HCT116 (cell line): ENCODE measurements around the gene ZNF248. TPM values are rescaled to one million over a fixed set of nuclear protein-coding genes. Genes with fewer than 3 reads are reported as not detected.

ENCODE experiments used
- ATAC-seq: fragments of 200-7000 bp; cut with Tn5 transposase; 2 replicates; pipeline ENCODE4 v1.9.1; 2020; ENCODE audit warnings: mild to moderate bottlenecking, moderate library complexity
- BruUV-seq: library from RNA; stranded (reverse); fragments of 400-500 nt; replicated peaks from 2 replicates; lab custom pipeline; 2021; lab: Mats Ljungman, UMichigan
- CTCF ChIA-PET: fragments of 300-600 bp; sonication (Branson Sonifier 250); formaldehyde crosslinking; loops from one replicate; lab custom pipeline; 2021; ENCODE audit warnings: antibody characterized with exemption; lab: Charles Lee
- POLR2A ChIA-PET: fragments of 300-600, 350-600 bp; sonication (Branson Sonifier 250); formaldehyde crosslinking; loops from one replicate; lab custom pipeline; 2021; ENCODE audit warnings: antibody characterized with exemption; lab: Charles Lee
- RAD21 ChIA-PET, 2 experiments: fragments of 300-600 bp; sonication (Branson Sonifier 250); formaldehyde crosslinking; loops; one replicate each; lab custom pipeline; 2023; ENCODE audit warnings: low total read pairs in 2 of 2; ENCODE audit not compliant: uncharacterized antibody in 2 of 2, unreplicated experiment in 2 of 2, low non-redundant PET in 1 of 2; lab: Charles Lee
- DNase-seq: peaks from one replicate; pipeline ENCODE4 v3.0.0-alpha.2; 2010; ENCODE audit warnings: low read depth, low spot score
- H2AFZ ChIP-seq: fragments of 200-600 bp; shearing (Covaris generic), sonication (generic); 2 replicates; pipeline ENCODE4 v1.6.1; 2017; ENCODE audit warnings: low read depth, mixed run types, mixed read lengths, antibody characterized with exemption, low read length; ENCODE audit not compliant: poor library complexity, severe bottlenecking
- H3K27ac ChIP-seq: 2 replicates; pipeline ENCODE4 v1.5.1; 2012; ENCODE audit warnings: low read depth, low read length
- H3K27me3 ChIP-seq: fragments of 200-600 bp; sonication (generic); 2 replicates; pipeline ENCODE4 v1.6.1; 2016; ENCODE audit warnings: mixed run types, low read length, mixed read lengths; ENCODE audit not compliant: insufficient read depth
- H3K36me3 ChIP-seq, 2 experiments: fragments of 200-500 bp in 1 of 2; fragments of 200-600 bp in 1 of 2; sonication (Bioruptor generic) in 1 of 2; sonication (generic) in 1 of 2; 2 replicates each; pipeline versions ENCODE4 v1.5.1 to v1.6.1; 2014 to 2016; ENCODE audit warnings: low read length in 2 of 2, inconsistent platforms in 1 of 2, mixed read lengths in 1 of 2, mixed run types in 1 of 2; ENCODE audit not compliant: insufficient read depth in 2 of 2, control insufficient read depth in 1 of 2
- H3K4me1 ChIP-seq, 2 experiments: fragments of 200-600 bp in 1 of 2; sonication (generic) in 1 of 2; 2 replicates each; pipeline versions ENCODE4 v1.5.1 to v1.6.1; 2012 to 2017; ENCODE audit warnings: low read length in 2 of 2, inconsistent platforms in 1 of 2, mild to moderate bottlenecking in 1 of 2, mixed read lengths in 1 of 2, mixed run types in 1 of 2, moderate library complexity in 1 of 2; ENCODE audit not compliant: insufficient read depth in 2 of 2, control insufficient read depth in 1 of 2
- H3K4me2 ChIP-seq: fragments of 200-600 bp; sonication (generic); 2 replicates; pipeline ENCODE4 v1.6.1; 2017; ENCODE audit warnings: mixed run types, low read length, mixed read lengths
- H3K4me3 ChIP-seq, 2 experiments: fragments of 200-600 bp in 1 of 2; sonication (generic) in 1 of 2; replicated peaks in 1 of 2; 2 replicates each; pipeline ENCODE4 v1.5.1; 2011 to 2016; ENCODE audit warnings: low read length in 2 of 2, control low read depth in 1 of 2, low read depth in 1 of 2, mild to moderate bottlenecking in 1 of 2, mixed read lengths in 1 of 2, mixed run types in 1 of 2
- H3K79me2 ChIP-seq: fragments of 200-600 bp; sonication (generic); 2 replicates; pipeline ENCODE4 v1.6.1; 2017; ENCODE audit warnings: mild to moderate bottlenecking, mixed run types, low read length, moderate library complexity, mixed read lengths; ENCODE audit not compliant: insufficient read depth
- H3K9ac ChIP-seq: fragments of 200-600 bp; sonication (generic); 2 replicates; pipeline ENCODE4 v1.6.1; 2016; ENCODE audit warnings: low read length, mixed read lengths
- H3K9me2 ChIP-seq: fragments of 200-600 bp; sonication (generic), shearing (Covaris generic); 2 replicates; pipeline ENCODE4 v1.6.1; 2017; ENCODE audit warnings: mixed run types, mild to moderate bottlenecking, moderate library complexity; ENCODE audit not compliant: insufficient read depth
- H3K9me3 ChIP-seq, 2 experiments: fragments of 200-500 bp in 1 of 2; fragments of 200-600 bp in 1 of 2; sonication (Bioruptor generic) in 1 of 2; sonication (generic) in 1 of 2; 2 replicates each; pipeline ENCODE4 v1.6.1; 2014 to 2017; ENCODE audit warnings: low read length in 2 of 2, mixed read lengths in 2 of 2, inconsistent platforms in 1 of 2, low read depth in 1 of 2, mild to moderate bottlenecking in 1 of 2, mixed run types in 1 of 2, moderate library complexity in 1 of 2; ENCODE audit not compliant: control insufficient read depth in 1 of 2, insufficient read depth in 1 of 2
- H4K20me1 ChIP-seq: fragments of 200-600 bp; sonication (generic), shearing (Covaris generic); 2 replicates; pipeline ENCODE4 v1.6.1; 2017; ENCODE audit warnings: mixed run types, mild to moderate bottlenecking, moderate library complexity; ENCODE audit not compliant: insufficient read depth
- CBX3 ChIP-seq: IDR thresholded peaks from 2 replicates; pipeline ENCODE4 v1.6.1; 2012; ENCODE audit warnings: low read depth
- CEBPB ChIP-seq: IDR thresholded peaks from 2 replicates; pipeline ENCODE4 v1.6.1; 2012; ENCODE audit warnings: low read depth
- JUND ChIP-seq: IDR thresholded peaks from 2 replicates; pipeline ENCODE4 v1.6.1; 2012
- POLR2AphosphoS5 ChIP-seq: IDR thresholded peaks from 2 replicates; pipeline ENCODE4 v1.6.1; 2011; ENCODE audit warnings: mild to moderate bottlenecking, low read depth, low read length, moderate library complexity
- RAD21 ChIP-seq: IDR thresholded peaks from 2 replicates; pipeline ENCODE4 v1.6.1; 2012; ENCODE audit warnings: low read depth, mild to moderate bottlenecking
- SIN3A ChIP-seq: IDR thresholded peaks from 2 replicates; pipeline ENCODE4 v1.6.1; 2012; ENCODE audit warnings: low read depth
- SP1 ChIP-seq: IDR thresholded peaks from 2 replicates; pipeline ENCODE4 v1.6.1; 2012; ENCODE audit warnings: low read depth
- SRF ChIP-seq: IDR thresholded peaks from 2 replicates; pipeline ENCODE4 v1.6.1; 2012; ENCODE audit warnings: low read depth
- ZFX ChIP-seq: fragments of 450-650 bp; IDR thresholded peaks from 2 replicates; pipeline ENCODE4 v1.6.1; 2017
- ZNF274 ChIP-seq: fragments of 200-500 bp; sonication (Bioruptor generic); IDR thresholded peaks from 2 replicates; pipeline ENCODE4 v1.6.1; 2014; ENCODE audit warnings: mild to moderate bottlenecking, low read depth, low read length, inconsistent platforms
- intact Hi-C: fragments of 100-400 bp; cut with micrococcal nuclease; formaldehyde crosslinking; loops from 2 replicates; pipeline ENCODE4 v1.10.0; 2022
- total RNA-seq: library from RNA; stranded (reverse); gene quantifications from one replicate; pipeline ENCODE4 v1.2.1, GENCODE V29; 2021; ENCODE audit not compliant: unreplicated experiment
- TF ChIP-seq, protein P1 (sequence below), 3 experiments: fragments of 200-600 bp in 1 of 3; sonication (generic) in 1 of 3; IDR thresholded peaks in 2 of 3; conservative IDR thresholded peaks in 1 of 3; 2 replicates each; pipeline ENCODE4 v1.5.1; 2012 to 2017; ENCODE audit warnings: low read depth in 2 of 3, low read length in 2 of 3, antibody characterized with exemption in 1 of 3, borderline replicate concordance in 1 of 3, control low read depth in 1 of 3, mild to moderate bottlenecking in 1 of 3, mixed read lengths in 1 of 3, mixed run types in 1 of 3, moderate library complexity in 1 of 3; ENCODE audit not compliant: insufficient read depth in 1 of 3
- TF ChIP-seq, protein P2 (sequence below): IDR thresholded peaks from 2 replicates; pipeline ENCODE4 v1.6.1; 2012; ENCODE audit warnings: low read depth

ZNF248 gene
- total RNA-seq, 1 experiment from 2014 or later: 6.2 TPM

DNA sequence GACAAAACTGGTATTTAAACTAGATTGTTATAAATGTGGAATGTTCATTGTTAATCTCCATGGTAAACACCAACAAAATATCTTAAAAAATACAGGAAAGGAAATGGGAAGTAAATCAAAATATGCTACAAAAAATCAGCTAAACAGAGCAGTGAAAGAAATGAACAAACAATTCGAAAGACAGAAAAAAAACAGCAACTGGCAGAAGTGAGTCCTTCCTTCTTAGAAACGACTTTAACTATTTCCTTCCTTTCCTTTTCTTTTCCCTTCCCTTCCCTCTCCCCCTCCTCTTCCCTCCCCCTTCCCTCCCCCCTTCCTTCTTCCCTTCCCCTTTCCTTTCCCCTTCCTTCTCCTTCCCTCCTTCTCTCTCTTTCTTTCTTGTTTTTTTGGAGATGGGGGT lies 12.8 kb downstream of the ZNF248 start:
- no peak overlapping the region for H3K9ac ChIP-seq
- no peaks in the 10 kb centered on the region for H4K20me1 ChIP-seq
- RAD21 ChIA-PET: no interaction called here
- intact Hi-C loops: no loop called here
- POLR2A ChIA-PET: no interaction called here
- H3K36me3 ChIP-seq: no peaks in the 10 kb centered on the region
- TF ChIP-seq ZFX: no peak
- TF ChIP-seq RAD21: no peak
- no peak for TF ChIP-seq SIN3A
- TF ChIP-seq SP1: no peak
- no peak for TF ChIP-seq POLR2AphosphoS5
- no peak for TF ChIP-seq SRF
- TF ChIP-seq, protein P1, sequence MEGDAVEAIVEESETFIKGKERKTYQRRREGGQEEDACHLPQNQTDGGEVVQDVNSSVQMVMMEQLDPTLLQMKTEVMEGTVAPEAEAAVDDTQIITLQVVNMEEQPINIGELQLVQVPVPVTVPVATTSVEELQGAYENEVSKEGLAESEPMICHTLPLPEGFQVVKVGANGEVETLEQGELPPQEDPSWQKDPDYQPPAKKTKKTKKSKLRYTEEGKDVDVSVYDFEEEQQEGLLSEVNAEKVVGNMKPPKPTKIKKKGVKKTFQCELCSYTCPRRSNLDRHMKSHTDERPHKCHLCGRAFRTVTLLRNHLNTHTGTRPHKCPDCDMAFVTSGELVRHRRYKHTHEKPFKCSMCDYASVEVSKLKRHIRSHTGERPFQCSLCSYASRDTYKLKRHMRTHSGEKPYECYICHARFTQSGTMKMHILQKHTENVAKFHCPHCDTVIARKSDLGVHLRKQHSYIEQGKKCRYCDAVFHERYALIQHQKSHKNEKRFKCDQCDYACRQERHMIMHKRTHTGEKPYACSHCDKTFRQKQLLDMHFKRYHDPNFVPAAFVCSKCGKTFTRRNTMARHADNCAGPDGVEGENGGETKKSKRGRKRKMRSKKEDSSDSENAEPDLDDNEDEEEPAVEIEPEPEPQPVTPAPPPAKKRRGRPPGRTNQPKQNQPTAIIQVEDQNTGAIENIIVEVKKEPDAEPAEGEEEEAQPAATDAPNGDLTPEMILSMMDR (IDR thresholded peaks at IDR 0.05 in 2 of 3, conservative IDR thresholded peaks at IDR 0.05 in 1 of 3; ENCODE audit: borderline replicate concordance in 1 of 3, insufficient read depth in 1 of 3, low read depth in 2 of 3, low read length in 2 of 3): no peak
- TF ChIP-seq CBX3: no peak
- no peak for TF ChIP-seq ZNF274
- TF ChIP-seq JUND: no peak
- TF ChIP-seq, all 23 proteins: peak for 0
- Histone ChIP-seq H3K4me2 (no peak overlapping the region), H3K4me1 (no peaks in the 10 kb centered on the region), H3K79me2 (peaks cover 7% of the 10 kb centered on the region; the same call in 1 of the 2 replicates), H3K9me3 (no peaks in the 10 kb centered on the region), H3K27me3 (no peaks in the 10 kb centered on the region), H3K27ac (no peak overlapping the region), H2AFZ (no peak overlapping the region), H3K9me2 (no peaks in the 10 kb centered on the region), H3K4me3 (no peak overlapping the region)
- DNase-seq (no peak), ATAC-seq (no peak)
- CTCF ChIA-PET: no interaction called here
- BruUV-seq: no TSS peak

DNA sequence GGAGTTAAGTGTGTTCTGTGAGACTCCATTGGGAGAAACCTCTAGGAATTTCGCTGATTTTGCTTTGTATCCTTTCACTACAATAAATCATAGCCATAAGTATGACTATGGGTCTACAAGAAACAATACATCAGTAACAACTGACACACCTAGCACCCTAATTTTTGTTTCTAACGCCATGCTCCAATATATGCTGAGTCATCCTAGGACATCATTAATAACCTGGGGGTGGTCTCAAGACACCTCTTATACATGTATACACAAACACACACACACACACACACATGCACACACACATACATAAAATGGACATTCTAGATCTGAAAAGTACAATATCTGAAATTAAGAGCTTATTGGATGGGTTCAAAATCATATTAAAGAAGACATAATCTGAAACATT lies 18.2 kb downstream of the ZNF248 start:
- ChIA-PET POLR2A (no interaction called here), CTCF (no interaction called here), RAD21 (no interaction called here)
- intact Hi-C loops: no loop called here
- Histone ChIP-seq H3K79me2 (peaks cover 7% of the 10 kb centered on the region; the same call in 1 of the 2 replicates), H3K9me3 (no peaks in the 10 kb centered on the region), H3K4me1 (no peaks in the 10 kb centered on the region), H3K9me2 (no peaks in the 10 kb centered on the region), H3K27me3 (no peaks in the 10 kb centered on the region), H3K4me3 (no peak overlapping the region), H3K27ac (no peak overlapping the region), H2AFZ (no peak overlapping the region), H3K9ac (no peak overlapping the region), H4K20me1 (no peaks in the 10 kb centered on the region), H3K36me3 (peaks cover 0 to 2% of the 10 kb centered on the region in 2 experiments; a peak in 1 of 4 replicates), H3K4me2 (no peak overlapping the region)
- TF ChIP-seq, protein P1 (IDR thresholded peaks at IDR 0.05 in 2 of 3, conservative IDR thresholded peaks at IDR 0.05 in 1 of 3; ENCODE audit: borderline replicate concordance in 1 of 3, insufficient read depth in 1 of 3, low read depth in 2 of 3, low read length in 2 of 3): no peak
- TF ChIP-seq JUND (no peak), CEBPB (no peak)
- TF ChIP-seq, protein P2, sequence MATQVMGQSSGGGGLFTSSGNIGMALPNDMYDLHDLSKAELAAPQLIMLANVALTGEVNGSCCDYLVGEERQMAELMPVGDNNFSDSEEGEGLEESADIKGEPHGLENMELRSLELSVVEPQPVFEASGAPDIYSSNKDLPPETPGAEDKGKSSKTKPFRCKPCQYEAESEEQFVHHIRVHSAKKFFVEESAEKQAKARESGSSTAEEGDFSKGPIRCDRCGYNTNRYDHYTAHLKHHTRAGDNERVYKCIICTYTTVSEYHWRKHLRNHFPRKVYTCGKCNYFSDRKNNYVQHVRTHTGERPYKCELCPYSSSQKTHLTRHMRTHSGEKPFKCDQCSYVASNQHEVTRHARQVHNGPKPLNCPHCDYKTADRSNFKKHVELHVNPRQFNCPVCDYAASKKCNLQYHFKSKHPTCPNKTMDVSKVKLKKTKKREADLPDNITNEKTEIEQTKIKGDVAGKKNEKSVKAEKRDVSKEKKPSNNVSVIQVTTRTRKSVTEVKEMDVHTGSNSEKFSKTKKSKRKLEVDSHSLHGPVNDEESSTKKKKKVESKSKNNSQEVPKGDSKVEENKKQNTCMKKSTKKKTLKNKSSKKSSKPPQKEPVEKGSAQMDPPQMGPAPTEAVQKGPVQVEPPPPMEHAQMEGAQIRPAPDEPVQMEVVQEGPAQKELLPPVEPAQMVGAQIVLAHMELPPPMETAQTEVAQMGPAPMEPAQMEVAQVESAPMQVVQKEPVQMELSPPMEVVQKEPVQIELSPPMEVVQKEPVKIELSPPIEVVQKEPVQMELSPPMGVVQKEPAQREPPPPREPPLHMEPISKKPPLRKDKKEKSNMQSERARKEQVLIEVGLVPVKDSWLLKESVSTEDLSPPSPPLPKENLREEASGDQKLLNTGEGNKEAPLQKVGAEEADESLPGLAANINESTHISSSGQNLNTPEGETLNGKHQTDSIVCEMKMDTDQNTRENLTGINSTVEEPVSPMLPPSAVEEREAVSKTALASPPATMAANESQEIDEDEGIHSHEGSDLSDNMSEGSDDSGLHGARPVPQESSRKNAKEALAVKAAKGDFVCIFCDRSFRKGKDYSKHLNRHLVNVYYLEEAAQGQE: no peak
- DNase-seq (no peak), ATAC-seq (no peak)
- BruUV-seq: no TSS peak
